Uterus (tissue), 2 donors: ENCODE data around the gene TACR2.

Source experiments
- CTCF ChIP-seq, 4 experiments: fragments of 200-600 bp in 2 of 4; fragments of 450-650 bp in 2 of 4; sonication (generic) in 2 of 4; IDR thresholded peaks; one replicate each; pipeline ENCODE4 v1.5.1; 2016 to 2019; ENCODE audit warnings: antibody characterized with exemption in 4 of 4, mild to moderate bottlenecking in 2 of 4, moderate library complexity in 1 of 4
- POLR2A ChIP-seq, 2 donors: fragments of 450-650 bp; IDR thresholded peaks; one replicate each; pipeline ENCODE4 v1.6.1; 2016; ENCODE audit warnings: antibody characterized with exemption in 2 of 2, mild to moderate bottlenecking in 1 of 2, moderate library complexity in 1 of 2

GRCh38 chr10:69463886-69464285 lies 47.2 kb upstream of the TACR2 start:
- TF ChIP-seq CTCF (IDR thresholded peaks at IDR 0.05) (no peak), POLR2A (IDR thresholded peaks at IDR 0.05) (no peak)
